RPMI8226 (cell line): ENCODE data around the gene PPP6R2.
A peak's percentile ranks its signal among the peaks of the same experiment; 100 is the strongest.

ENCODE experiments used
- DNase-seq: peaks from one replicate; pipeline ENCODE4 v3.0.0-alpha.2; 2015

PPP6R2 gene

GRCh38 chr22:50305923-50306566, 37.1 kb upstream of the PPP6R2 start:
- DNase-seq: peak; percentile 69

GRCh38 chr22:50306753-50307749, 36.1 kb upstream of the PPP6R2 start, which contains the start of gene PLXNB2:
PLXNB2 (minus strand) TSS chr22:50307646; CDS start chr22:50290584, 17,062 bp downstream.
- peak; percentile 89 for DNase-seq

- DNase-seq: peak; percentile 23
These were observed 35.1 kb upstream of the PPP6R2 start for GRCh38 chr22:50307890-50308596.

- DNase-seq: no peak
These were observed 34.6 kb upstream of the PPP6R2 start for GRCh38 chr22:50308597-50308935.

- no peak for DNase-seq
These were observed 34.0 kb upstream of the PPP6R2 start for GRCh38 chr22:50308986-50309600.

GRCh38 chr22:50309601-50309991, 33.5 kb upstream of the PPP6R2 start:
- no peak for DNase-seq

GRCh38 chr22:50310031-50310722, 33.0 kb upstream of the PPP6R2 start:
- DNase-seq: no peak

- no peak for DNase-seq
These were observed 32.1 kb upstream of the PPP6R2 start for GRCh38 chr22:50310949-50311444.

- no peak for DNase-seq
These were observed 31.3 kb upstream of the PPP6R2 start for GRCh38 chr22:50311606-50312351.

- no peak for DNase-seq
These were observed 30.8 kb upstream of the PPP6R2 start for GRCh38 chr22:50312371-50312770.

GRCh38 chr22:50313021-50313420, 30.1 kb upstream of the PPP6R2 start:
- no peak for DNase-seq

- DNase-seq: peak; percentile 56
These were observed 29.5 kb upstream of the PPP6R2 start for GRCh38 chr22:50313600-50313999.

- no peak for DNase-seq
These were observed 29.1 kb upstream of the PPP6R2 start for GRCh38 chr22:50314081-50314454.

- peak; percentile 93 for DNase-seq
These were observed 28.5 kb upstream of the PPP6R2 start for GRCh38 chr22:50314455-50315288.

- DNase-seq: peak; percentile 66
These were observed 27.6 kb upstream of the PPP6R2 start for GRCh38 chr22:50315289-50316113.

GRCh38 chr22:50316114-50317065, 26.7 kb upstream of the PPP6R2 start:
- no peak for DNase-seq

GRCh38 chr22:50317178-50317577, 25.9 kb upstream of the PPP6R2 start:
- DNase-seq: no peak

- no peak for DNase-seq
These were observed 25.5 kb upstream of the PPP6R2 start for GRCh38 chr22:50317674-50318073.
